RWPE1 (cell line): ENCODE results near the gene TRDMT1.

ENCODE experiments used
- CTCF ChIA-PET: fragments of 350-600 bp; sonication (Branson Sonifier 250); formaldehyde crosslinking; extraction: SDS; loops from one replicate; lab custom pipeline; 2021; lab: Yijun Ruan, JAX
- POLR2A ChIA-PET: fragments of 400-600 bp; formaldehyde crosslinking; extraction: SDS; loops from one replicate; lab custom pipeline; 2020; ENCODE audit warnings: antibody characterized with exemption; ENCODE audit not compliant: low non-redundant PET; lab: Yijun Ruan, JAX
- DNase-seq: peaks from one replicate; pipeline ENCODE4 v3.0.0; 2012; ENCODE audit warnings: low spot score
- H3K27ac ChIP-seq: fragments of 450-650 bp; 2 replicates; pipeline ENCODE4 v1.5.1; 2017
- CTCF ChIP-seq: fragments of 450-650 bp; conservative IDR thresholded peaks from 2 replicates; pipeline ENCODE4 v1.5.1; 2017; ENCODE audit warnings: low read depth, mild to moderate bottlenecking

Gene TRDMT1

GRCh38 chr10:17123961-17124360 lies 77.5 kb downstream of the TRDMT1 start:
- TF ChIP-seq CTCF = no peak
- no peak overlapping the region for H3K27ac ChIP-seq
- ChIA-PET CTCF (no interaction called here), POLR2A (no interaction called here)
- no peak for DNase-seq

GRCh38 chr10:17122726-17123661 lies 78.5 kb downstream of the TRDMT1 start:
- ChIA-PET CTCF (interaction anchor here (0.6 kb wide), 1 partner anchor 23 kb away, joined by 3 read pairs; no protein-coding TSS in a partner anchor), POLR2A (no interaction called here)
- TF ChIP-seq CTCF = no peak
- H3K27ac ChIP-seq = no peak overlapping the region
- no peak for DNase-seq

- POLR2A ChIA-PET = no interaction called here
- DNase-seq = no peak
- CTCF ChIA-PET = interaction anchor here (0.6 kb wide), 1 partner anchor 24 kb away, joined by 3 read pairs; no protein-coding TSS in a partner anchor
- no peak for TF ChIP-seq CTCF
- H3K27ac ChIP-seq = no peak overlapping the region
Measured at GRCh38 chr10:17122052-17122451, 79.4 kb downstream of the TRDMT1 start.

- no peak overlapping the region for H3K27ac ChIP-seq
- ChIA-PET POLR2A (no interaction called here), CTCF (no interaction called here)
- no peak for TF ChIP-seq CTCF
- no peak for DNase-seq
Measured at GRCh38 chr10:17120694-17121093, 80.8 kb downstream of the TRDMT1 start.

GRCh38 chr10:17119845-17120244 lies 81.6 kb downstream of the TRDMT1 start:
- no peak for DNase-seq
- TF ChIP-seq CTCF = no peak
- POLR2A ChIA-PET = no interaction called here
- H3K27ac ChIP-seq = no peak overlapping the region
- CTCF ChIA-PET = no interaction called here

- no peak for DNase-seq
Measured at GRCh38 chr10:17116193-17116592, 85.3 kb downstream of the TRDMT1 start.

More at GRCh38 chr10:17116193-17116592, 85.3 kb downstream of the TRDMT1 start:
- CTCF ChIA-PET = no interaction called here
- POLR2A ChIA-PET = no interaction called here
- no peak for TF ChIP-seq CTCF
- H3K27ac ChIP-seq = no peak overlapping the region
